Common myeloid progenitor, CD34-positive (primary cell): ENCODE results near the gene HNRNPA2B1.
"Not testable (repeated sequence)": the region's sequence is repeated elsewhere in the genome, so short reads cannot be mapped to it uniquely, and the experiment has no call there.

ENCODE experiments used
- CTCF ChIA-PET: fragments of 350-600 bp; sonication (Branson Sonifier 250); formaldehyde crosslinking; loops from one replicate; lab custom pipeline; 2021; ENCODE audit warnings: antibody characterized with exemption; lab: Charles Lee
- POLR2A ChIA-PET: fragments of 350-600 bp; sonication (Branson Sonifier 250); formaldehyde crosslinking; loops from one replicate; lab custom pipeline; 2021; ENCODE audit warnings: antibody characterized with exemption; lab: Charles Lee
- DNase-seq, 3 donors: peaks; one replicate each; pipeline versions ENCODE4 v3.0.0 to v3.0.0-alpha.2; 2013
- H3K27ac ChIP-seq, 2 experiments: 1 replicate in 1 of 2; 2 replicates in 1 of 2; pipeline ENCODE4 v1.7.0; 2013; ENCODE audit warnings: inconsistent platforms in 2 of 2, low read length in 2 of 2, mild to moderate bottlenecking in 2 of 2, low read depth in 1 of 2, moderate library complexity in 1 of 2; ENCODE audit not compliant: severe bottlenecking in 2 of 2, insufficient read depth in 1 of 2, poor library complexity in 1 of 2
- H3K27me3 ChIP-seq, 5 experiments: replicated peaks in 2 of 5; 1 replicate in 3 of 5; 2 replicates in 2 of 5; pipeline versions ENCODE4 v1.6.1 to v1.7.0; 2013; ENCODE audit warnings: low read length in 4 of 5, mild to moderate bottlenecking in 2 of 5, moderate library complexity in 2 of 5, inconsistent platforms in 1 of 5; ENCODE audit not compliant: insufficient read depth in 5 of 5, control insufficient read depth in 4 of 5
- H3K36me3 ChIP-seq, 4 experiments: 1 replicate in 2 of 4; 2 replicates in 2 of 4; pipeline versions ENCODE4 v1.6.1 to v1.7.0; 2013; ENCODE audit warnings: low read length in 3 of 4, control low read depth in 1 of 4, mild to moderate bottlenecking in 1 of 4; ENCODE audit not compliant: control insufficient read depth in 4 of 4, insufficient read depth in 4 of 4
- H3K4me1 ChIP-seq, 4 experiments: 1 replicate in 3 of 4; 2 replicates in 1 of 4; pipeline versions ENCODE4 v1.6.1 to v1.7.1; 2013; ENCODE audit warnings: low read length in 3 of 4, mild to moderate bottlenecking in 3 of 4, control low read depth in 1 of 4, inconsistent platforms in 1 of 4, moderate library complexity in 1 of 4; ENCODE audit not compliant: control insufficient read depth in 4 of 4, insufficient read depth in 4 of 4; ENCODE audit errors: control extremely low read depth in 1 of 4
- H3K4me3 ChIP-seq, 7 experiments: 1 replicate in 4 of 7; 2 replicates in 3 of 7; pipeline versions ENCODE4 v1.5.1 to v1.7.0; 2013; ENCODE audit warnings: mild to moderate bottlenecking in 7 of 7, low read length in 6 of 7, moderate library complexity in 6 of 7, inconsistent platforms in 2 of 7, low read depth in 2 of 7, control low read depth in 1 of 7; ENCODE audit not compliant: insufficient read depth in 4 of 7, control insufficient read depth in 1 of 7; ENCODE audit errors: extremely low read depth in 1 of 7
- H3K9me3 ChIP-seq, 5 experiments: 1 replicate in 4 of 5; 2 replicates in 1 of 5; pipeline versions ENCODE4 v1.6.1 to v1.7.1; 2013; ENCODE audit warnings: low read length in 4 of 5, mild to moderate bottlenecking in 2 of 5, inconsistent platforms in 1 of 5, low read depth in 1 of 5, moderate library complexity in 1 of 5; ENCODE audit not compliant: control insufficient read depth in 4 of 5, insufficient read depth in 2 of 5; ENCODE audit errors: control extremely low read depth in 1 of 5
- WGBS: methylation state at CpG from one replicate; pipeline ENCODE4 v1.1.5; 2013; ENCODE audit not compliant: insufficient coverage; 5-methylcytosine and 5-hydroxymethylcytosine counted together

The HNRNPA2B1 gene

GRCh38 chr7:26185844-26186180 is 14.7 kb downstream of the HNRNPA2B1 start:
- H3K4me1 ChIP-seq = peaks cover 0 to 2% (median 0%) of the 10 kb centered on the region in 4 experiments
- ChIA-PET CTCF (no interaction called here), POLR2A (no interaction called here)
- no peak overlapping the region for H3K4me3 ChIP-seq
- H3K27me3 ChIP-seq = no peaks in the 10 kb centered on the region
- 100% methylated on average over 1 of the region's 1 CpG for WGBS
- no peak for DNase-seq
- H3K27ac ChIP-seq = no peak overlapping the region
- H3K36me3 ChIP-seq = peaks cover 10 to 38% (median 18%) of the 10 kb centered on the region in 4 experiments
- H3K9me3 ChIP-seq = no peaks in the 10 kb centered on the region

DNA sequence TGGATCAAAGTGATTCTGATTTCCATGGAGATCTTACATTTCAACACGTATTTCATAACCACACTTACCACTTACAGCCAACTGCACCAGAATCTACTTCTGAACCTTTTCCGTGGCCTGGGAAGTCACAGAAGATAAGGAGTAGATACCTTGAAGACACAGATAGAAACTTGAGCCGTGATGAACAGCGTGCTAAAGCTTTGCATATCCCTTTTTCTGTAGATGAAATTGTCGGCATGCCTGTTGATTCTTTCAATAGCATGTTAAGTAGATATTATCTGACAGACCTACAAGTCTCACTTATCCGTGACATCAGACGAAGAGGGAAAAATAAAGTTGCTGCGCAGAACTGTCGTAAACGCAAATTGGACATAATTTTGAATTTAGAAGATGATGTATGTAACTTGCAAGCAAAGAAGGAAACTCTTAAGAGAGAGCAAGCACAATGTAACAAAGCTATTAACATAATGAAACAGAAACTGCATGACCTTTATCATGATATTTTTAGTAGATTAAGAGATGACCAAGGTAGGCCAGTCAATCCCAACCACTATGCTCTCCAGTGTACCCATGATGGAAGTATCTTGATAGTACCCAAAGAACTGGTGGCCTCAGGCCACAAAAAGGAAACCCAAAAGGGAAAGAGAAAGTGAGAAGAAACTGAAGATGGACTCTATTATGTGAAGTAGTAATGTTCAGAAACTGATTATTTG is 15.3 kb downstream of the HNRNPA2B1 start:
- WGBS = 97% methylated on average over 7 of the region's 10 CpGs
- Histone ChIP-seq H3K27me3 (no peaks in the 10 kb centered on the region), H3K9me3 (no peaks in the 10 kb centered on the region), H3K4me3 (no peak overlapping the region), H3K4me1 (peaks cover 0 to 2% (median 0%) of the 10 kb centered on the region in 4 experiments), H3K36me3 (peaks cover 7 to 32% (median 16%) of the 10 kb centered on the region in 4 experiments), H3K27ac (no peak overlapping the region)
- DNase-seq = peak in 1 of 3 donors; percentile 45
- CTCF ChIA-PET = no interaction called here
- POLR2A ChIA-PET = no interaction called here

DNA sequence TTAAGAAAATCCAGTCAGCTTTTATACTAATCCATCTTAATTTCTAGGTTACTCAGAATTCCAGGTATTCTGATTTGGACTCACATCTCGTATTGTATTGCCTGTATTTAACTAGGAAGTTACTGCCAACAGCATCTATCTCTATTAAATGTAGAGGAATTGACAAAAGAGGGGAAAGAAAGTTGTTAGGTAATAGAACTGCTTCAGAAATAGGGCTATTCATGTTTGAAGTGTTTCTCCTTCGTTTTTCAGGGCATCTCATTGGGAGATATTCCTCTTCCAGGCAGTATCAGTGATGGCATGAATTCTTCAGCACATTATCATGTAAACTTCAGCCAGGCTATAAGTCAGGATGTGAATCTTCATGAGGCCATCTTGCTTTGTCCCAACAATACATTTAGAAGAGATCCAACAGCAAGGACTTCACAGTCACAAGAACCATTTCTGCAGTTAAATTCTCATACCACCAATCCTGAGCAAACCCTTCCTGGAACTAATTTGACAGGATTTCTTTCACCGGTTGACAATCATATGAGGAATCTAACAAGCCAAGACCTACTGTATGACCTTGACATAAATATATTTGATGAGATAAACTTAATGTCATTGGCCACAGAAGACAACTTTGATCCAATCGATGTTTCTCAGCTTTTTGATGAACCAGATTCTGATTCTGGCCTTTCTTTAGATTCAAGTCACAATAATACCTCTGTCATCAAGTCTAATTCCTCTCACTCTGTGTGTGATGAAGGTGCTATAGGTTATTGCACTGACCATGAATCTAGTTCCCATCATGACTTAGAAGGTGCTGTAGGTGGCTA is 16.1 kb downstream of the HNRNPA2B1 start:
- POLR2A ChIA-PET = interaction anchor here (0.7 kb wide), 1 partner anchor 12 kb away, joined by 3 read pairs; no protein-coding TSS in a partner anchor
- DNase-seq, H3K4me3 ChIP-seq, H3K9me3 ChIP-seq, H3K27ac ChIP-seq, H3K27me3 ChIP-seq, CTCF ChIA-PET, H3K4me1 ChIP-seq: not testable (repeated sequence)
- H3K36me3 ChIP-seq = peaks cover 4 to 30% (median 10%) of the 10 kb centered on the region in 4 experiments
- WGBS = 83% methylated on average over 1 of the region's 4 CpGs

DNA sequence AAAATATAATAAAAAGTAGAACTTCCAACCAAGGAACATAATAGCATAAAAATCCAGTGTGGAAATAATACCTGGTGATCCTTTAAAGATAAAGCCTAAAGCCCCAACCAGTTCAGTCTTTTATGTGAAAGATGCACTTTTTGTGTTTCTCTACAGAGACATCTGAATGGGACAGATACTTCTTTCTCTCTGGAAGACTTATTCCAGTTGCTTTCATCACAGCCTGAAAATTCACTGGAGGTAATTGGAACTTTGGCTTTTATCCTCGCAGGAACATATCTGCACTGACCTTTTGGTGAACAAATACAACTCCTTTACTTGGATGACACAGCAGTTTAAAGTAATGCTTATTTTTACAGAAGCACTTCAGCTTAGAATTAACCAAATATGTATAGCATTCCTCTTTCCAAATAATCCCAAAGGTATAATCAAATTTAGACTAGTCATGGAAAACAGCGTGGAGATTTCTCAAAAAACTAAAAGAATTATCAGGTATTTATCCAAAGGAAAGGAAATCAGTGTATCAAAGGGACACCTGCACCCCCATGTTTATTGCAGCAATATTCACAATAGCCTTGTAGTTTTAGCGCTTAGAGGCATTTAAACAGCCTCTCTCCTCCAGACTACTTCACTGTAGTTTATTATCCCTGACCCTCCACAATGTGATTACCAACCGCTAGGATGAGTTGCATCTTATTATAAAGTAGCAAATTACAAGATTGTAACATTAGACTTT is 16.8 kb downstream of the HNRNPA2B1 start:
- ChIA-PET CTCF (interaction anchor here (0.7 to 2.2 kb wide), 3 partner anchors 26 to 94 kb away, joined by 3 to 9 read pairs (median 3); no protein-coding TSS in a partner anchor), POLR2A (interaction anchor here (0.7 to 1.2 kb wide), 2 partner anchors 10 to 11 kb away, joined by 3 read pairs; no protein-coding TSS in a partner anchor)
- no peak overlapping the region for H3K4me3 ChIP-seq
- no peaks in the 10 kb centered on the region for H3K27me3 ChIP-seq
- peaks cover 0 to 3% (median 0%) of the 10 kb centered on the region in 4 experiments for H3K4me1 ChIP-seq
- H3K27ac ChIP-seq = peak overlapping the region in 1 of 2 experiments; percentile 27
- H3K36me3 ChIP-seq = peaks cover 3 to 27% (median 5%) of the 10 kb centered on the region in 4 experiments
- 80% methylated on average over 1 of the region's 4 CpGs for WGBS
- H3K9me3 ChIP-seq = no peaks in the 10 kb centered on the region
- no peak for DNase-seq

GRCh38 chr7:26182706-26183105 is 17.8 kb downstream of the HNRNPA2B1 start:
- Histone ChIP-seq H3K4me1 (peaks cover 0 to 3% (median 0%) of the 10 kb centered on the region in 4 experiments), H3K27ac (no peak overlapping the region), H3K9me3 (no peaks in the 10 kb centered on the region), H3K4me3 (no peak overlapping the region), H3K27me3 (no peaks in the 10 kb centered on the region), H3K36me3 (peaks cover 0 to 24% (median 1%) of the 10 kb centered on the region in 4 experiments)
- WGBS = 89% methylated on average over 7 of the region's 8 CpGs
- no peak for DNase-seq
- CTCF ChIA-PET = interaction anchor here (0.7 to 2.2 kb wide), 7 partner anchors 9 to 93 kb away, joined by 3 to 9 read pairs (median 3); no protein-coding TSS in a partner anchor
- POLR2A ChIA-PET = interaction anchor here (1.2 kb wide), 1 partner anchor 9 kb away, joined by 3 read pairs; no protein-coding TSS in a partner anchor

- Histone ChIP-seq H3K27ac (no peak overlapping the region), H3K27me3 (no peaks in the 10 kb centered on the region), H3K9me3 (no peaks in the 10 kb centered on the region), H3K4me3 (no peak overlapping the region), H3K4me1 (peaks cover 0 to 3% (median 0%) of the 10 kb centered on the region in 4 experiments), H3K36me3 (peaks cover 0 to 22% (median 1%) of the 10 kb centered on the region in 4 experiments)
- no peak for DNase-seq
- ChIA-PET CTCF (interaction anchor here (0.9 to 2.2 kb wide), 6 partner anchors 8 to 93 kb away, joined by 3 to 9 read pairs (median 4); no protein-coding TSS in a partner anchor), POLR2A (interaction anchor here (1.2 kb wide), 1 partner anchor 8 kb away, joined by 3 read pairs; no protein-coding TSS in a partner anchor)
- 98% methylated on average over 5 of the region's 6 CpGs for WGBS
Observed at GRCh38 chr7:26182283-26182682, 18.3 kb downstream of the HNRNPA2B1 start.
